ENCODE data around the gene CIB4.

GRCh38 chr2:26607698-26608097 lies 33.5 kb downstream of the CIB4 start:
- TF ChIP-seq, protein P1, sequence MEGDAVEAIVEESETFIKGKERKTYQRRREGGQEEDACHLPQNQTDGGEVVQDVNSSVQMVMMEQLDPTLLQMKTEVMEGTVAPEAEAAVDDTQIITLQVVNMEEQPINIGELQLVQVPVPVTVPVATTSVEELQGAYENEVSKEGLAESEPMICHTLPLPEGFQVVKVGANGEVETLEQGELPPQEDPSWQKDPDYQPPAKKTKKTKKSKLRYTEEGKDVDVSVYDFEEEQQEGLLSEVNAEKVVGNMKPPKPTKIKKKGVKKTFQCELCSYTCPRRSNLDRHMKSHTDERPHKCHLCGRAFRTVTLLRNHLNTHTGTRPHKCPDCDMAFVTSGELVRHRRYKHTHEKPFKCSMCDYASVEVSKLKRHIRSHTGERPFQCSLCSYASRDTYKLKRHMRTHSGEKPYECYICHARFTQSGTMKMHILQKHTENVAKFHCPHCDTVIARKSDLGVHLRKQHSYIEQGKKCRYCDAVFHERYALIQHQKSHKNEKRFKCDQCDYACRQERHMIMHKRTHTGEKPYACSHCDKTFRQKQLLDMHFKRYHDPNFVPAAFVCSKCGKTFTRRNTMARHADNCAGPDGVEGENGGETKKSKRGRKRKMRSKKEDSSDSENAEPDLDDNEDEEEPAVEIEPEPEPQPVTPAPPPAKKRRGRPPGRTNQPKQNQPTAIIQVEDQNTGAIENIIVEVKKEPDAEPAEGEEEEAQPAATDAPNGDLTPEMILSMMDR (conservative IDR thresholded peaks at IDR 0.05) = no peak
- no peak for TF ChIP-seq EZH2 (IDR thresholded peaks at IDR 0.05; ENCODE audit: low read depth)

Data from PC-9 (cell line).